Endometrial microvascular endothelial cells (primary cell): ENCODE results near the gene DNAJC16. TPM values are rescaled to one million over a fixed set of nuclear protein-coding genes. Genes with fewer than 3 reads are reported as not detected.
"Not testable (repeated sequence)": the region's sequence is repeated elsewhere in the genome, so short reads cannot be mapped to it uniquely, and the experiment has no call there.

ENCODE experiments used
- in situ Hi-C: cut with HindIII; loops from 2 replicates; pipeline ENCODE4 v1.10.0; 2017; ENCODE audit warnings: low sequenced_read_pairs, low pct_unique_long_range_greater_than_20kb; ENCODE audit errors: inconsistent ontology term
- total RNA-seq: library from RNA; depleted of rRNA; stranded (reverse); fragments of >200 nt; gene quantifications from one replicate; pipeline ENCODE4 v1.2.3, GENCODE V29; 2015; ENCODE audit errors: inconsistent ontology term

The DNAJC16 gene
- total RNA-seq, 1 donor from 2014 or later = 26.4 TPM

DNA sequence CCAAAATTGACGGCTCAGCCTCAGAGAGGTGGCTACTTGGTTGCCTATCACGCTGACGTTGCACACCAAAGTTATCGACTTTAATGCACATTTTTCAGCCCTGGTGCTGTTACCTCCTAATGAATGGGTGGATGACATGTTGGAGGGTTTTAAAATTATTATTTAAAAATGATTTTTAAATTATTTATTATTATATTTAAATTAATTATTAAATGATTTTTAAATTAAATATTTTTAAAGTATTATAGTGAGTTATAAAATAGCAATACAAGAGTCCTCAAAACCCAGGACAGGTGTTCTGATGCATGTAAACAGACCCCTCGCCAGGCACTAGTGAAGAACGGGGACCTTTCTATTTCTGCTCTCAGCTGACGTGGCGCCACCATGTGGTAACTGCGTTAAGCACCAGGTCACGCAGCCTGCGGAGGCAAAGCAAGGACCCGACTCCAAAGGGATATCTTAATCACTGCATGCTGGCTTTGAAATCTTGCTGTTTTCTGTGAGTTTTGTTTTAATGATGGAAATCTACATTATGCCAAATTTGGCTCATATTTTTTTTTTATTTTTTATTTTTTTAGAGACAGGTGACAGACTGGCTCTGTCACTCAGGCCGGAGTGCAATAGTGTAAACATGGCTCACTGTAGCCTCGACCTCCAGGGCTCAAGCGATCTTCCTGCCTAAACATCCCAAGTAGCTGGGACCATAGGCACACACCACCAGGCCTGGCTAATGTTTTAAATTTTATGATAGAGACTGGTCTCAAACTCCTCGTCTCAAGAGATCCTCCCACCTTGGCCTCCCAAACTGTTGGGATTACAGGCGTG is 25.2 kb upstream of the DNAJC16 start:
- in situ Hi-C loops = no loop called here

DNA sequence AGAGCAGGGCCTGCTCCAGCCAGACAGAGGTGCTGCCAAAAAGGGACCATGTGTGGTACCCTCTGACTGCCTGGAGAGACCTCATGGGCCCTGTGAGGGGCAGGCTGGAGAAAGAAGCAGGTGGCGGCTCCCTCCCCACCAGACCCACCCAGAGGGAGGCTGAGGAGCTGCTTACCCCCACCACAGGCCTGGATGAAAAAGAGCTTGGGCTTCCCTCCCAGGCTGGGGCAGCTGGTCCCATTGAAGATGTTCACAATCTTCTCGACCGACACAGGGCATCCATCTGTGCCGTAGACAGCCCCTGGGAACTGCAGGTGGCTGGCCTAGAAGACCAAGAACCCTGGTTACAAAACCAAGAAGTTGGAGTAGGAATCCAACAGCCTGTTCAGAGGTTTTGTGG is 22.2 kb upstream of the DNAJC16 start:
- in situ Hi-C loops = no loop called here

DNA sequence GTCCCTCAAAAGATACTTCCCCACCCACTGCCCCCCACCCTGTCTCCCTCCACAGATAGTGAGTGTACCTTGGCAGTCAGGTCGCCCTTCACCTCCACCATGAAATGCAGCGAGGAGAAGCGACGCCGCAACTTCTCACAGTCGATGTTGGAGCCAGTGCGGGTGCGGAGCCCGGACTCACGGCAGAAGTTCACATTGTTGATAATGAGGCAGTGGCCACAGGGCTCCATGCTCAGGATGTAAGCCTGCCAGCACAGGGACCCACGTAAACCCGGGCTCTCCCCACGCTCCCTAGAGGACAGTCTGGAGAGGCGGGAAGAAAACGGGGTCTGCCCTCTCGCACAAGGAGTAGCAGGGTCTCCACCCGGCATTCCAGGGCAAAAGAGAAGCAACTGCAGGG is 19.8 kb upstream of the DNAJC16 start:
- in situ Hi-C loops = no loop called here

DNA sequence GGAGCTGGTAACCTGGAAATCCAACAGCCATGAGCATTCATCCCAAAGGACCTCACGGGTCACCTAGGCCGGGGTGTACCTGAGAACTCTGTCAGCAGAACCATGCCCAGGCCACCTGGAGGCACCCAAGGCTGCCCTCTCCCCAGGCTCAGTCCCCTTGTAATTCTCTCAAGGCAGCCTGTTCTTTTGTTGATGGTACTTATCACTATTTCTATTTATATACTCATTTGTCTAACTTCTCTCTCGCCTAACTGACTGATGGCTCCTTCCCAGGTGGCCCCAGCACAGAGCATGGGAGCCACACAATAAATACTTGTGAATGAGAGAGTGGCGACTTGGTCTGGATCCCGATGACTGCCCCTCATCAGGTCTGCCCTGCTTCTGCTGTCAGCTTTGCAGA is 19.4 kb upstream of the DNAJC16 start:
- in situ Hi-C loops = no loop called here

DNA sequence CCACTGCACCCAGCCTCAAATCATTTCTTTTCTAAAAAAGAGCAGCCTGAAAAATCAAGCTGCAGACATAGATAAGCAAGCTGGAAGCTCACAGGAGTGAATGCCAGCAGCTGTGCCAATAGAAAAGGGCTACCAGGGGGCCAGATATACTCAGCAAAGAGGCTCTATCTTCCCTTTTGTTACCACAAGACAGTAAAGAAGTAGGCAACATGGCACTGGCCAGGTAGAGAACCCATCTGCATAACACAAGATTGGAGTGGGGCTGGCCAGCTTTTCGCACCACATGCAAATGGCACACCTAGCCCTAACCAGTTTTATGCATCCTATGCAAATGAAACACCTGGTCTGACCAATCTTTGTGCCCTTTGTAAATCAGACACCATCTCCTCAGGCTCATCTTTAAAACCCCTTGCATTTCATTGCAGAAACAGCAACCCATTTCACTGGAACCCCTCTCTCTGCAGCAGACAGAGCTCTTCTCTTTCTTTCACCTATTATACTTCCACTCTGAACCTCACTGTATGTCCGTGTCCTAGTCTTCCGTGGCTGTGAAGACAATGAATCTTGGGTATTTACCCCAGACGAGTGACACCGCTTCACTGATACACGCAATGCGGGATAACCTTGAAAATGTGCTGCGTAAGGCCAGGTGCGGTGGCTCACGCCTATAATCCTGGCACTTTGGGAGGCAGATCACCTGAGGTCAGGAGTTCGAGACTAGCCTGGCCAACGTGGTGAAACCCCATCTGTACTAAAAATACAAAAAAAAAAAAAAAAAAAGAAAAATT is 17.8 kb upstream of the DNAJC16 start:
- in situ Hi-C loops = no loop called here

DNA sequence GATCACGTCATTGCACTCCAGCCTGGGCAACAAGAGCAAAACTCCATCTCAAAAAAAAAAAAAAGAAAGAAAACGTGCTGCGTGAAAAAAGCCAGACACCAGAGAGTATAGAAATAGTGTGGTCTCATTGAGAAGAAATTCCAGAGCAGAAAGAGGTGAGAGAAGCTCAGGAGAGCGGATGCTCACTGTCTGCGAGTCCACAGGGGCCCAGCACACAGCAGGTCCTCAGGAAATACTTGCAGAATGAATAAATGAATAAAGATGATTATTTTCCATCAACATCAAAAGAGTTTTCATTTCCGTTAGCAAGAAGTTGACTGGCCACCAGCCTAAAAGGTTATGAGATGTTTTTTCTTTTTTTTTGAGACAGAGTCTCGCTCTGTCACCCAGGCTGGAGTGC is 17.1 kb upstream of the DNAJC16 start:
- in situ Hi-C loops = no loop called here

DNA sequence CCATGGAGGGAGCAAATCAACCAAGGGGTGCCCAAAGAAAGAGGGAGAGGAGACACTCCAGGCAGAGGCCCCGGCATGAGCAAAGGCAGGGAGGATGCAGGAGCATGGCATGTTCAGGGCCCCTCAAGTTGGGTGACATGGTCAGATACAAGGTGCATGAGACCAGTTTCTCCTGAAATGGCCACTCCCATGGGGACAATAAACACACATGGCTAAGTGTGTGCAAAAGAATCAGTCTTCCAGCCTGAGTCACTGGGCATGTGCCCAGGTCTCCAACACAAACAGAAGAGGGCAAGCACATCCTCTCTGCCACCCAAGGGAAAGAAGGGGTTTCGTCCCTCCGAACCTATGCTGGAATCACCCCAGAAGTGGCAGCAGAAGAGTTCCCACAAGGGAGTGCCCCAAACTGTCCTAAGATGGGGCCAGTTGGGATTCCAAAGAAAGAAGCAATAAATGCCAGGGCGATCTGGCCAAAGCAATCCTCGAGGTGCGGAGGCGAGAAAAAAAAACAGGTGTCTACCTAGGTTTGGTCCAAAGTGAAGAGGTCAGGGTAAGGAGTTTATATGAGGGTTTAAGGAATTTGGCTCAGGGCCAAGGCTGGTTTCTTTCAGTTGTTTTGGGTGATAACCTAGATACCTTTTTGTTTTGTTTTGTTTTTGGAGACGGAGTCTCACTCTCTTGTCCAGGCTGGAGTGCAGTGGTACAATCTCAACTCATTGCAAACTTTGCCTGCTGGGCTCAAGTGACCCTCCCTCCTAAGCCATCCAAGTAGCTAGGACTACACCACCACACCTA is 15.8 kb upstream of the DNAJC16 start:
- in situ Hi-C loops = no loop called here

DNA sequence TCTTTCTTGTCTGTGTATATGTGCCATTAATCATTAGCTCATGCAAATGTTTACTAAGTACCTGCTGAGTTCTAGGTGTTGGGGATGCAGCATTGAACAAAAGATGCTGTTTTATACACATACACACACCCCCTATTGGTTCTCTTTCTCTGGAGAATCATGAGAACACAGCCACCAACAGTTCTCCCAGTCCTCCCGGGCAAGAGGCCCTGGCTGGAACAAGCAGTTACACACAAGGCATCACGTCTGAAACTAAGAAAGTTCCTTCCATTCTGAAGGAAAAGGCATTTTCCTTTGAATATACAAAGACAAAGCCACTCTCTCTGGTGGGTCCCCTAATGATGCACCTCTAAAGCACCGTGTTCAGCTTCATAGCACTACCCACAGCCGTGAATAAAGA is 13.5 kb upstream of the DNAJC16 start:
- in situ Hi-C loops = no loop called here

DNA sequence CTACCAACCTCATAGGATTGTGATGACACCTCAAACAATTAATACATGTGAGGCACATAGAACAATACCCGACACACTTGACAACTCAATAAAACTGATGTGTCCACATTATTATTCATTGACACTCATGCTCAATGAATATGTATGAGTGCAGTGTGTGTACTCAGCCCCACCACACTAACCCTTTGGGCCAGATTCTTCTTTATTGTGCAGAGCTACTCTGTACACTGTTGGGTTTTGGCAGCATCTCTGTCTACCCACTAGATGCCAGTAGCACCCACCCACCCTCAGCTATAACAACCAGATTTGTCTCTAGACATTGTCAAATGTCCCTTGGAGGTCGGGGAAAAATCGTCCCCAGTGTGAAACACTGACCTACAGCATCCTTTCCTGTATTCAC is 12.7 kb upstream of the DNAJC16 start:
- in situ Hi-C loops = no loop called here

DNA sequence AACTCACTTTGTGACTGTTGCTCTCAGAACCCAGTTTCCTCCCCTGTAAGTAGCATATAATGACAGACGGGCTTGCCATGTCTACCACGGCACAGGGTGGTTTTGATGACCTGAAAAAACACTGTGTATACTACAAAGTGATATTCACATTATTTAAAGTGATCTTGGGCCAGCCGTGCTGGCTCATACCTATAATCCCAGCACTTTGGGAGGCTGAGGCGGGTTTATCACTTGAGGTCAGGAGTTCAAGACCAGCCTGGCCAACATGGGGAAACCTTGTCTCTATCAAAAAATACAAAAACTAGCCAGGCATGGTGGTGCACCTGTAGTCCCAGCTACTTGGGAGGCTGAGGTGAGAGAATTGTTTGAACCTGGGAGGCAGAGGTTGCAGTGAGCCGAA is 12.1 kb upstream of the DNAJC16 start:
- in situ Hi-C loops = not testable (repeated sequence)

DNA sequence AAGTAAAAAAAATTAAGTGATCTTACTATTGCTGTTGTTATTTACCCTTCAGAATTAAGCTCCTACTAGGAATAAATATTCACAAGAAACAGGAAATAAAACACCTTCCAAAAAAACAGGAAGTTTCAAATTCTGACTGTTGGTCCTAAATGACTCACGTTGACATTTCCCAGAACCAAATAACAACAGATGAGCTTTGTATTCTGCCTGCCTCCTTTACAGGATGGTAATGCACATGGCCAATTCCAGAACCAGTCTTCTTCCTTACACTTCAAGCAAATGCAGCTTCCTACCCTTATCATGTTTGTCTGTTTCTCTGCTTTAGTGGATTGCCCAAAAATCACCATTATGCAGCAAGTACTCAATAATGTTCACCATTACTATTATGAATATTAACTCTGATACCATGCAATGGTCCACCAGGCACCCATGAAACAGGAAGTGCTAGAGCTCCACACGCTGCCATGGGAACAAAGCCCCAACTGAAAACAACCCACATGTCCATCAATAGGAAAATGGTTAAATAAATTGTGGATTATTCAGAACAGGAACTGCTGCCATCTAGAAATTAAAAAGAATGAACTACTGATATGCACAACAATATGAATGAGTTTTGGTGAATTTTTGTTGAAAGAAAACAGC is 11.5 kb upstream of the DNAJC16 start:
- in situ Hi-C loops = no loop called here

DNA sequence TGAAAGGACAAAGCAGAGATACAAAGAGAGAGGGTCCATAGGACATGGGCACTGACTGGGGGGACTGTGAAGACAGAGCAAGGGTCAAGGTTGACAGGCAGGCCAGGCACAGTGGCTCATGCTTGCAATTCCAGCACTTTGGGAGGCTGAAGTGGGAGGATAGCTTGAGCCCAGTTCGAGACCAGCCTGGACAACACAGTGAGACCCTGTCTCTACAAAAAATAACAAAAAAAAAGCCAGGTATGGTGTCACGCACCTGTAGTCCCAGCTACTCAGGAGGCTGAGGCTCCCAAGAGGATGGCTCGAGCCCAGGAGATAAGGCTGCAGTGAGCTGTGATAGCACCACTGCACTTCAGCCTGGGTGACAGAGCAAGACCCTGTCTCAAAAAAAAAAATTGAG is 7.0 kb upstream of the DNAJC16 start:
- in situ Hi-C loops = no loop called here

DNA sequence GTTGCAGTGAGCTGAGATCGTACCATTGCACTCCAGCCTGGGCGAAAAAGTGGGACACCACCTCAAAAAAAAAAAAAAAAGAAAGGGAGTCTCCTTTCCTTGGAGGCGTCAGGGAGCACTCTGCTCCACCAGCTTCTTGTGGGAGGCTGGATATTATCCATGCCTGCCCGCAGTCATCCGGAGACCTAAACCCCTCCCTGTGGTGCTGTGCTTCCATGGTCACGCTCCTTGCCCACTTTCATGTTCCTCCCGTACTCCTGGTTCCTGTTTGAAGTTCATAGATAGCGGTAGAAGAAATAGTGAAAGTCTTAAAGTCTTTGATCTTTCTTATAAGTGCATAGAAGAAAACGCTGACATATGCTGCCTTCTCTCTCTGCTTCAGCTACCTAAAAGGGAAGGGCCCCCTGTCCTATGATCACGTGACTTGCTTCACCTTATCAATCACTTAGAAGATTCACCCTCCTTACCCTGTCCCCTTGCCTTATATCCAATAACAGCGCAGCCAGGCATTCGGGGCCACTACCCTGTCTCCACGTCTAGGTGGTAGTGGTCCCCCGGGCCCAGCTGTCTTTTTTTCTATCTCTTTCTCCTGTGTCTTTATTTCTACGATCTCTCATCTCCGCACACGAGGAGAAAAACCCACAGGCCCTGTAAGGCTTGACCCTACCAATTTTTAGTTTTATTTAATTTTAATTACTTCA is 5.3 kb upstream of the DNAJC16 start:
- in situ Hi-C loops = not testable (repeated sequence)

DNA sequence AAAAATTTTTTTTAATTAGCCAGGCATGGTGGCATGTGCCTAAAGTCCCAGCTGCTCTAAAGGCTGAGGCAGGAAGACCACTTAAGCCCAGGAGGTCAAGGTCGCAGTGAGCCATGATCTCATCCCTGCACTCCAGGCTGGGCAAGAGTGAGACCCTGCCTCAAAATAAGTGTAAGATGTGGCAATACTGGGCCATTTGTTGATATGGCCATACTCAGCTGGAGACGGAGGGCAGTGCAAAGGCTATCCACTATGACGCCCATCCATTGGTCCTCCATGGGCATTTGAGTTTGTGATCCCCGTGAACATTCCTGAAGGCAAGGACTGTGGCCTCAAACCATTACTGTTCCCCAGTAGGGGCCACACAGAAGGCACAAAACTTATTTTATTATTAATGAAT is 4.1 kb upstream of the DNAJC16 start:
- in situ Hi-C loops = no loop called here

DNA sequence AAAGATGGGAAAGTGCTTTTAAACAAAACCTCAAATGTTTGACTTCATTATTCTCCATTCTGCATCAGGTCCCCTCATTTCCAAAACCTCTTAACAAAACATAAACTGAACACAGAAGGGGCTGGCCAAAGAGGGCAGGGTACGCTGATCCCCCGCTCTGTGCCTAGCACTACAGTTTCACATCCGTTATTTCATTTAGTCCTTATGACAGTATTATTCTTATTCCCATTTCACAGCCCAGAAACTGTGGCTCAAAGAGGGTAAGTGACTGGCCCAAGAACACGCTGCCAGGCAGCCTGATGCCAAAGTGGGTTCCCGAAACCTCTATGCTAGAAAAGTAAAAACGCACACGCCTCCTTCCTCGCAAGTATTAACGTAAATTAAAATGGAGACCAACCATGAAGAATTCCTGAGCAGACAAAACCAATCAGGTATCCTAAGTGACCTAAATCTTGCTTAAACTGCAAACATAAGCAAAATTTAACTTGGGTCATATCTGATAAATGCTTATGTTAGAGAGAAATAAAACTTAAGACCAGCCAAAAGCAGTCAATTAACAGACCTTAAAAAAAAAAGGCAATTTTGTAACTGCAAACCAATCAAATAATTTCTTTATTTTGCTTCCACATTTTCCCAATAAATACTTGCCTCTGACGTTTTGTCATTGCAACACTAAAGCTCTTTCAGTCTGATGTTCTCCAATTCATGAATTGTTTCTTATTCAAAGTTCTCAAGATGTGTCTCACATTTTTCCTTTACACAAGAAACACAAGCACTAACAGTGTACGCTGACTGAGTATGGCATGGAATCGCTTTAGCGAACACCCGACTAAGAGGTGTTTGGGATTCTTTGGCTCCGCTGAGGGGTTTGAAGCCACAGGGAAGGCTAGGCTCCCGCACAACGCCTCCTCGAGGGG is 3.3 kb upstream of the DNAJC16 start:
- in situ Hi-C loops = no loop called here

DNA sequence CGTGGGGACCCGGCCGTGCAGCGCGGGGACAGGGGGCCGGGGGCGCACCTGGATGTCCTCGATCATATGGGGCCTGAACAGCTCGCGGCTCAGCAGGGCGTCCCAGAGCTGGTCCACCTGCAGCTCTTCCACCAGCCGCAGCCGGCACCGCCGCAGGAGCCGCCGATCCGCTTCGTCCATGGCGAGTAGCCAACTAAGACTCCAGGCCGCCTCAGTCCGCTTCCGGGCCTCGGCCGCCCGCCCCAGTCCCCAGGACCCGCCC is 2.7 kb upstream of the DNAJC16 start, which contains the start of gene CASP9:
Gene CASP9, minus strand, starts transcription at position 195 of the 262 bp plus-strand sequence. Its CDS starts 15 bp downstream, at position 180.
- in situ Hi-C loops = no loop called here

DNA sequence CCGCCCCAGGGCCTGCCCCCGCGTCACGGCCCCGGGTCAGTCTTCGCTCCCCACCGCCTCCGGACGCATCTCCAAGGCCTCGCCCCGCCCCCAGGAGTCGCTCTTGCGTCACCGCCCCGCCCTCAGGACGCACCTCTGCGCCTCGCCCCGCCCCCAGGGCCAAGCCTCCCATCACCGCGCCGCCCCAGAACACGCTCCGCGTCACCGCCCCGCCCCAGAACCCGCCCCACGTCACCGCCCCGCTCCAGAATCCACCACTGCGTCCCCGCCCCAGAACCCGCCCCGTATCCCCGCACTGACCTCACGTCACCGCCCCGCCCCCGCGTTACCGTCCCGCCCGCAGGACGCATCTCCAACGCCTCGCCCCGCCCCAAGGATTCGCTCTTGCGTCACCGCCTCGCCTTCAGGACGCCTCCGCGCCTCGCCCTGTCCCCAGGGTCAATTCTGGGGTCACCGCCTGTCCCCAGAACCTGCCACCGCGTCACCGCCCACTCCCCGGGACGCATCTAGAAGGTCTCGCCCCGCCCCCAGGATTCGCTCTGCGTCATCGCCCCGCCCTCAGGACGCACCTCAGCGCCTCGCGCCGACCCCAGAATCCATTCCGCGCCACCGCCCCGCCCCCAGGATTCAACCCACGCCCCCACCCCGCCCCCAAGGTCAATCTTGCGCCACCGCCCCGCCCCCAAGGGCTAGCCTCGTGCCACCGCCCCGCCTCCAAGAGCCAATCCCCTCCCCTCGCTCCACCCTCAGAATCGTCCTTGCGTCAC is 2.2 kb upstream of the DNAJC16 start:
- in situ Hi-C loops = no loop called here
